Spleen (tissue), 7 donors: ENCODE data around the gene LCN2.

Source experiments
- POLR2A ChIP-seq, 3 donors: fragments of 450-650 bp; IDR thresholded peaks; one replicate each; pipeline ENCODE4 v1.5.1; 2017; ENCODE audit warnings: antibody characterized with exemption in 3 of 3, mild to moderate bottlenecking in 1 of 3
- POLR2AphosphoS5 ChIP-seq, 3 donors: sonication (generic); formaldehyde crosslinking; IDR thresholded peaks; one replicate each; pipeline ENCODE4 v1.5.1; 2017; ENCODE audit warnings: antibody characterized with exemption in 3 of 3
- TF ChIP-seq, protein P1 (sequence below), 11 experiments: fragments of 200-600 bp in 7 of 11; fragments of 450-650 bp in 4 of 11; sonication (generic) in 4 of 11; IDR thresholded peaks in 8 of 11; conservative IDR thresholded peaks in 3 of 11; 1 replicate in 7 of 11; 2 replicates in 4 of 11; pipeline versions ENCODE4 v1.4.0 to v1.8.0; 2016 to 2021; ENCODE audit warnings: antibody characterized with exemption in 11 of 11, inconsistent platforms in 4 of 11, mild to moderate bottlenecking in 1 of 11
- donor health status: DM: no; HTN: no; CAD: no; lungs with moderate emphysema.
- donor health status: DM: no; HTN: no; CAD: no.
- donor health status: DM: no; HTN: no; CAD: no.

DNA sequence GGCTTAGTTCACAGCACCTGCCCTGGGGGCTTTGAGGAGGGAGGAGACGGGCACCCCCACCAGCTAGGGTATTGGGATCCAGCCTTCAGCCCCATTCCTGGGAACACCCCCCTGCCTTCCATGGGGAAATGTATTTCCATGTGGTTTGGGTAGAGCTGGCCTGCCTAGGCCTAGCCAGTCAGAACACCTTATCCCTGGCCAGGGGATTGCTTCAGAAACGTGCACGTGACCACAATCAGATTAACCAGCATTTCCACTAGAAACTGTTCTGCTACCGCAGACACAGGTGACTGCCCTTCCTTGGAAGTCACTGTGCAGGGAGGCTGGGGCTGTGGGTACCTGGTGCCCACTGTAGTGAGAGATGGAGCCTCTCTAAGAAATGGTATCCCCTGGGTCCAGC, 24.8 kb downstream of the LCN2 start:
- TF ChIP-seq, protein P1, sequence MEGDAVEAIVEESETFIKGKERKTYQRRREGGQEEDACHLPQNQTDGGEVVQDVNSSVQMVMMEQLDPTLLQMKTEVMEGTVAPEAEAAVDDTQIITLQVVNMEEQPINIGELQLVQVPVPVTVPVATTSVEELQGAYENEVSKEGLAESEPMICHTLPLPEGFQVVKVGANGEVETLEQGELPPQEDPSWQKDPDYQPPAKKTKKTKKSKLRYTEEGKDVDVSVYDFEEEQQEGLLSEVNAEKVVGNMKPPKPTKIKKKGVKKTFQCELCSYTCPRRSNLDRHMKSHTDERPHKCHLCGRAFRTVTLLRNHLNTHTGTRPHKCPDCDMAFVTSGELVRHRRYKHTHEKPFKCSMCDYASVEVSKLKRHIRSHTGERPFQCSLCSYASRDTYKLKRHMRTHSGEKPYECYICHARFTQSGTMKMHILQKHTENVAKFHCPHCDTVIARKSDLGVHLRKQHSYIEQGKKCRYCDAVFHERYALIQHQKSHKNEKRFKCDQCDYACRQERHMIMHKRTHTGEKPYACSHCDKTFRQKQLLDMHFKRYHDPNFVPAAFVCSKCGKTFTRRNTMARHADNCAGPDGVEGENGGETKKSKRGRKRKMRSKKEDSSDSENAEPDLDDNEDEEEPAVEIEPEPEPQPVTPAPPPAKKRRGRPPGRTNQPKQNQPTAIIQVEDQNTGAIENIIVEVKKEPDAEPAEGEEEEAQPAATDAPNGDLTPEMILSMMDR (IDR thresholded peaks at IDR 0.05 in 8 of 11, conservative IDR thresholded peaks at IDR 0.05 in 3 of 11): no peak
- TF ChIP-seq POLR2AphosphoS5 (IDR thresholded peaks at IDR 0.05) (no peak), POLR2A (IDR thresholded peaks at IDR 0.05) (no peak)
